BLaER1 (cell line): ENCODE results near the gene TIAM2.

Experiments
- H3K27ac ChIP-seq: shearing (Covaris generic); formaldehyde crosslinking; 2 replicates; pipeline ENCODE4 v1.8.1; 2022
- H3K27me3 ChIP-seq: shearing (Covaris generic); formaldehyde crosslinking; 2 replicates; pipeline ENCODE4 v1.8.1; 2022
- H3K36me3 ChIP-seq: shearing (Covaris generic); formaldehyde crosslinking; 2 replicates; pipeline ENCODE4 v1.8.1; 2022
- H3K4me1 ChIP-seq: shearing (Covaris generic); formaldehyde crosslinking; 2 replicates; pipeline ENCODE4 v1.8.1; 2022
- H3K4me2 ChIP-seq: shearing (Covaris generic); formaldehyde crosslinking; 2 replicates; pipeline ENCODE4 v1.8.1; 2022
- H3K4me3 ChIP-seq: shearing (Covaris generic); formaldehyde crosslinking; 2 replicates; pipeline ENCODE4 v1.8.1; 2022
- H3K9ac ChIP-seq: shearing (Covaris generic); formaldehyde crosslinking; 2 replicates; pipeline ENCODE4 v1.8.1; 2022
- H3K9me3 ChIP-seq: shearing (Covaris generic); formaldehyde crosslinking; 2 replicates; pipeline ENCODE4 v1.8.1; 2022
- H4K20me1 ChIP-seq: shearing (Covaris generic); formaldehyde crosslinking; 2 replicates; pipeline ENCODE4 v1.8.1; 2022
- Cebpa-rat ChIP-seq: shearing (Covaris generic); IDR thresholded peaks from 2 replicates; pipeline ENCODE4 v1.8.1; 2022

TIAM2 gene

GRCh38 chr6:155021680-155022079 lies 26.6 kb downstream of the TIAM2 start:
- no peak overlapping the region for H3K9ac ChIP-seq
- H3K27me3 ChIP-seq = no peaks in the 10 kb centered on the region
- no peaks in the 10 kb centered on the region for H3K4me1 ChIP-seq
- no peaks in the 10 kb centered on the region for H3K36me3 ChIP-seq
- no peaks in the 10 kb centered on the region for H4K20me1 ChIP-seq
- H3K9me3 ChIP-seq = no peaks in the 10 kb centered on the region
- H3K4me3 ChIP-seq = no peak overlapping the region
- TF ChIP-seq Cebpa-rat = no peak
- H3K4me2 ChIP-seq = no peak overlapping the region
- H3K27ac ChIP-seq = no peak overlapping the region

- Histone ChIP-seq H3K4me2 (no peak overlapping the region), H3K9me3 (no peaks in the 10 kb centered on the region), H3K36me3 (no peaks in the 10 kb centered on the region), H3K27ac (no peak overlapping the region), H3K4me1 (no peaks in the 10 kb centered on the region), H3K27me3 (no peaks in the 10 kb centered on the region), H3K4me3 (no peak overlapping the region), H3K9ac (no peak overlapping the region), H4K20me1 (no peaks in the 10 kb centered on the region)
- no peak for TF ChIP-seq Cebpa-rat
These were observed 27.6 kb downstream of the TIAM2 start for GRCh38 chr6:155022721-155023120.

- H3K4me2 ChIP-seq = no peak overlapping the region
- no peaks in the 10 kb centered on the region for H3K9me3 ChIP-seq
- no peaks in the 10 kb centered on the region for H4K20me1 ChIP-seq
- no peak overlapping the region for H3K27ac ChIP-seq
- H3K4me1 ChIP-seq = no peaks in the 10 kb centered on the region
- no peak for TF ChIP-seq Cebpa-rat
- no peaks in the 10 kb centered on the region for H3K27me3 ChIP-seq
- no peak overlapping the region for H3K4me3 ChIP-seq
- no peak overlapping the region for H3K9ac ChIP-seq
- H3K36me3 ChIP-seq = no peaks in the 10 kb centered on the region
These were observed 28.6 kb downstream of the TIAM2 start for GRCh38 chr6:155023717-155024116.

GRCh38 chr6:155024391-155025027 lies 29.4 kb downstream of the TIAM2 start:
- TF ChIP-seq Cebpa-rat = no peak
- H3K9me3 ChIP-seq = no peaks in the 10 kb centered on the region
- no peak overlapping the region for H3K9ac ChIP-seq
- H3K4me2 ChIP-seq = no peak overlapping the region
- H3K4me1 ChIP-seq = no peaks in the 10 kb centered on the region
- no peaks in the 10 kb centered on the region for H3K36me3 ChIP-seq
- no peak overlapping the region for H3K4me3 ChIP-seq
- H4K20me1 ChIP-seq = no peaks in the 10 kb centered on the region
- H3K27ac ChIP-seq = no peak overlapping the region
- H3K27me3 ChIP-seq = no peaks in the 10 kb centered on the region

GRCh38 chr6:155026022-155026705 lies 31.0 kb downstream of the TIAM2 start:
- no peak for TF ChIP-seq Cebpa-rat
- Histone ChIP-seq H3K4me3 (no peak overlapping the region), H3K9ac (no peak overlapping the region), H4K20me1 (no peaks in the 10 kb centered on the region), H3K9me3 (no peaks in the 10 kb centered on the region), H3K27ac (no peak overlapping the region), H3K27me3 (no peaks in the 10 kb centered on the region), H3K4me2 (no peak overlapping the region), H3K4me1 (no peaks in the 10 kb centered on the region), H3K36me3 (no peaks in the 10 kb centered on the region)

- no peak overlapping the region for H3K4me2 ChIP-seq
- H3K9me3 ChIP-seq = no peaks in the 10 kb centered on the region
- H3K27ac ChIP-seq = no peak overlapping the region
- H3K36me3 ChIP-seq = no peaks in the 10 kb centered on the region
- H4K20me1 ChIP-seq = no peaks in the 10 kb centered on the region
- no peaks in the 10 kb centered on the region for H3K4me1 ChIP-seq
- H3K4me3 ChIP-seq = no peak overlapping the region
- no peak for TF ChIP-seq Cebpa-rat
- no peaks in the 10 kb centered on the region for H3K27me3 ChIP-seq
- H3K9ac ChIP-seq = no peak overlapping the region
These were observed 31.6 kb downstream of the TIAM2 start for GRCh38 chr6:155026706-155027045.

- no peaks in the 10 kb centered on the region for H3K36me3 ChIP-seq
- H3K4me3 ChIP-seq = no peak overlapping the region
- H3K4me2 ChIP-seq = no peak overlapping the region
- H3K9ac ChIP-seq = no peak overlapping the region
- no peaks in the 10 kb centered on the region for H4K20me1 ChIP-seq
- no peak for TF ChIP-seq Cebpa-rat
- no peaks in the 10 kb centered on the region for H3K27me3 ChIP-seq
- no peaks in the 10 kb centered on the region for H3K4me1 ChIP-seq
- H3K9me3 ChIP-seq = no peaks in the 10 kb centered on the region
- no peak overlapping the region for H3K27ac ChIP-seq
These were observed 35.1 kb downstream of the TIAM2 start for GRCh38 chr6:155030148-155030720.

- Histone ChIP-seq H3K4me1 (no peaks in the 10 kb centered on the region), H3K4me2 (no peak overlapping the region), H3K9ac (no peak overlapping the region), H4K20me1 (no peaks in the 10 kb centered on the region), H3K4me3 (no peak overlapping the region), H3K9me3 (no peaks in the 10 kb centered on the region), H3K27me3 (no peaks in the 10 kb centered on the region), H3K27ac (no peak overlapping the region), H3K36me3 (no peaks in the 10 kb centered on the region)
- no peak for TF ChIP-seq Cebpa-rat
These were observed 36.0 kb downstream of the TIAM2 start for GRCh38 chr6:155031091-155031490.

- Histone ChIP-seq H3K4me2 (no peak overlapping the region), H3K9me3 (no peaks in the 10 kb centered on the region), H3K27ac (no peak overlapping the region), H3K4me3 (no peak overlapping the region), H3K27me3 (no peaks in the 10 kb centered on the region), H3K36me3 (no peaks in the 10 kb centered on the region), H3K9ac (no peak overlapping the region), H3K4me1 (no peaks in the 10 kb centered on the region), H4K20me1 (no peaks in the 10 kb centered on the region)
- no peak for TF ChIP-seq Cebpa-rat
These were observed 38.1 kb downstream of the TIAM2 start for GRCh38 chr6:155033021-155033791.

GRCh38 chr6:155036907-155037306 lies 41.8 kb downstream of the TIAM2 start:
- Histone ChIP-seq H3K4me3 (no peak overlapping the region), H3K27me3 (no peaks in the 10 kb centered on the region), H3K4me2 (no peak overlapping the region), H3K4me1 (no peaks in the 10 kb centered on the region), H3K9ac (no peak overlapping the region), H3K36me3 (no peaks in the 10 kb centered on the region), H4K20me1 (no peaks in the 10 kb centered on the region), H3K27ac (no peak overlapping the region), H3K9me3 (no peaks in the 10 kb centered on the region)
- no peak for TF ChIP-seq Cebpa-rat
